K562 (cell line): Measurements from ENCODE around the gene DUOX2. TPM values are rescaled to one million over a fixed set of nuclear protein-coding genes. Genes with fewer than 3 reads are reported as not detected.

Experiments
- ATAC-seq: fragments of 200-7000 bp; cut with Tn5 transposase; 3 replicates; pipeline ENCODE4 v1.9.1; 2020; ENCODE audit warnings: moderate library complexity
- BruUV-seq: library from RNA; stranded (reverse); fragments of 400-500 nt; replicated peaks from 2 replicates; lab custom pipeline; 2021; lab: Mats Ljungman, UMichigan
- CTCF ChIA-PET: fragments of 300-600 bp; formaldehyde crosslinking; extraction: SDS; loops from one replicate; lab custom pipeline; 2021; ENCODE audit warnings: low intra/inter-chr PET ratio; lab: Yijun Ruan, JAX
- POLR2A ChIA-PET: fragments of 300-600, 350-650 bp; sonication (Branson Sonifier 250); formaldehyde crosslinking; extraction: SDS; loops from one replicate; lab custom pipeline; 2021; ENCODE audit warnings: antibody characterized with exemption, inconsistent platforms; lab: Yijun Ruan, JAX
- DNase-seq, 4 experiments: peaks; one replicate each; pipeline versions ENCODE4 v3.0.0 to v3.0.0-alpha.2; 2011 to 2018; ENCODE audit warnings: low spot score in 3 of 4, mixed read lengths in 3 of 4; ENCODE audit errors: extremely low read depth in 1 of 4
- FAIRE-seq: peaks from 2 replicates; lab custom pipeline; 2011; peaks lifted over from hg19 to GRCh38; lab: Jason Lieb, UNC
- H2AFZ ChIP-seq: 2 replicates; pipeline ENCODE4 v1.6.0; 2011; ENCODE audit warnings: low read depth, low read length, control low read depth, inconsistent platforms
- H3K27ac ChIP-seq: fragments of 200-600 bp; 3 replicates; pipeline ENCODE4 v1.8.0; 2011; ENCODE audit warnings: low read depth, mild to moderate bottlenecking, control low read depth, inconsistent platforms, low read length, moderate library complexity, mixed read lengths; ENCODE audit errors: extremely low read depth
- H3K27me3 ChIP-seq, 2 experiments: fragments of 300-600 bp in 1 of 2; 2 replicates in 1 of 2; 3 replicates in 1 of 2; pipeline versions ENCODE4 v1.6.0 to v1.8.0; 2011; ENCODE audit warnings: inconsistent platforms in 2 of 2, low read length in 2 of 2, mild to moderate bottlenecking in 1 of 2, mixed read lengths in 1 of 2, moderate library complexity in 1 of 2; ENCODE audit not compliant: control insufficient read depth in 2 of 2, insufficient read depth in 2 of 2
- H3K36me3 ChIP-seq: fragments of 300-600 bp; 3 replicates; pipeline ENCODE4 v1.8.0; 2011; ENCODE audit warnings: mild to moderate bottlenecking, low read length, inconsistent platforms; ENCODE audit not compliant: control insufficient read depth, insufficient read depth
- H3K4me1 ChIP-seq, 2 experiments: fragments of 200-600 bp in 1 of 2; replicated peaks in 1 of 2; 2 replicates in 1 of 2; 3 replicates in 1 of 2; pipeline versions ENCODE4 v1.5.1 to v1.8.0; 2011; ENCODE audit warnings: inconsistent platforms in 2 of 2, low read length in 2 of 2, mild to moderate bottlenecking in 1 of 2, mixed read lengths in 1 of 2, moderate library complexity in 1 of 2; ENCODE audit not compliant: control insufficient read depth in 2 of 2, insufficient read depth in 2 of 2
- H3K4me2 ChIP-seq: 2 replicates; pipeline ENCODE4 v1.6.1; 2011; ENCODE audit warnings: low read length, control low read depth, inconsistent platforms, mixed read lengths; ENCODE audit not compliant: insufficient read depth
- H3K4me3 ChIP-seq: fragments of 200-600 bp; sonication (generic), shearing (Covaris generic); 2 replicates; pipeline ENCODE4 v1.5.1; 2016; ENCODE audit warnings: control low read depth, inconsistent platforms
- H3K79me2 ChIP-seq: fragments of 200-600 bp; 3 replicates; pipeline ENCODE4 v1.8.0; 2011; ENCODE audit warnings: low read length, inconsistent platforms; ENCODE audit not compliant: control insufficient read depth, insufficient read depth
- H3K9ac ChIP-seq, 2 experiments: 2 replicates each; pipeline versions ENCODE4 v1.6.0 to v1.6.1; 2011; ENCODE audit warnings: low read depth in 2 of 2, low read length in 2 of 2, control low read depth in 1 of 2, inconsistent platforms in 1 of 2, mild to moderate bottlenecking in 1 of 2, mixed read lengths in 1 of 2; ENCODE audit not compliant: insufficient read depth in 1 of 2
- H3K9me1 ChIP-seq: one replicate; pipeline ENCODE4 v1.6.0; 2011; ENCODE audit warnings: inconsistent platforms, mild to moderate bottlenecking, low read length, moderate library complexity; ENCODE audit not compliant: control insufficient read depth, insufficient read depth
- H3K9me3 ChIP-seq: replicated peaks from 2 replicates; pipeline ENCODE4 v1.5.1; 2011; ENCODE audit warnings: low read depth, low read length, inconsistent platforms; ENCODE audit not compliant: control insufficient read depth, insufficient read depth
- H4K20me1 ChIP-seq: replicated peaks from 2 replicates; pipeline ENCODE4 v1.6.1; 2011; ENCODE audit warnings: low read length, inconsistent platforms, mixed read lengths; ENCODE audit not compliant: control insufficient read depth, insufficient read depth
- DDX20 ChIP-seq: fragments of 450-650 bp; IDR thresholded peaks from 2 replicates; pipeline ENCODE4 v1.6.1; 2016; ENCODE audit warnings: missing genetic modification characterization, low read depth, mild to moderate bottlenecking, missing compliant biosample characterization, moderate library complexity
- PRDM10 ChIP-seq: fragments of 450-650 bp; IDR thresholded peaks from 2 replicates; pipeline ENCODE4 v1.6.1; 2018; ENCODE audit not compliant: partially characterized antibody
- XRCC3 ChIP-seq: fragments of 450-650 bp; IDR thresholded peaks from 2 replicates; pipeline ENCODE4 v1.6.1; 2017; ENCODE audit warnings: mild to moderate bottlenecking, moderate library complexity
- WGBS: fragments of 100-300 bp; shearing (Covaris generic); methylation state at CpG from one replicate; pipeline ENCODE4 v1.1.6; 2016; ENCODE audit warnings: low coverage, mixed read lengths; ENCODE audit not compliant: insufficient coverage; ENCODE audit errors: missing lambda C conversion rate; 5-methylcytosine and 5-hydroxymethylcytosine counted together
- in situ Hi-C: fragments of 300-500 bp; cut with MboI; formaldehyde crosslinking; loops from 4 replicates; pipeline ENCODE4 v1.15.0; 2018; ENCODE audit warnings: inconsistent platforms, mixed read lengths
- intact Hi-C: fragments of 100-400 bp; cut with micrococcal nuclease; formaldehyde crosslinking; loops from 2 replicates; pipeline ENCODE4 v1.14.2; 2022
- polyA plus RNA-seq, 8 experiments: library from polyadenylated mRNA; depleted of rRNA in 4 of 8; stranded (reverse) in 5 of 8; unstranded in 3 of 8; fragments of >200 nt; fragmentation: Nextera tagmentation in 2 of 8; fragmentation: Illumina TruSeq in 1 of 8; extraction: Ambion mirVana in 2 of 8; extraction: Trizol in 1 of 8; gene quantifications; 2 replicates each; pipeline versions ENCODE4 v1.2.1 to v1.2.3, GENCODE V29; 2011 to 2014; ENCODE audit warnings: inconsistent platforms in 1 of 8, missing spikeins in 1 of 8
- total RNA-seq, 7 experiments: library from RNA; depleted of rRNA in 6 of 7; stranded (reverse); fragments of >200 nt in 6 of 7; fragmentation: Illumina TruSeq in 2 of 7; extraction: Trizol in 2 of 7; gene quantifications; 2 replicates each; pipeline versions ENCODE4 v1.2.1 to v1.2.3, GENCODE V29; 2011 to 2021; ENCODE audit warnings: low replicate concordance in 1 of 7
- TF ChIP-seq, protein P1 (sequence below), 2 experiments: fragments of 150-350 bp in 1 of 2; IDR thresholded peaks; 2 replicates each; pipeline ENCODE4 v1.6.1; 2012 to 2016; ENCODE audit warnings: low read depth in 2 of 2, low read length in 2 of 2, mild to moderate bottlenecking in 1 of 2, moderate library complexity in 1 of 2
- TF ChIP-seq, protein P2 (sequence below): fragments of 450-650 bp; IDR thresholded peaks from 2 replicates; pipeline ENCODE4 v1.6.1; 2016; ENCODE audit warnings: antibody characterized with exemption

Gene DUOX2
- total and polyA plus RNA-seq, 9 of the 15 experiments (the other 6 are each of a cell fraction or from before 2014, with no cell fraction given): 0.01 to 0.03 (median 0.02) TPM; not detected in 6

DNA sequence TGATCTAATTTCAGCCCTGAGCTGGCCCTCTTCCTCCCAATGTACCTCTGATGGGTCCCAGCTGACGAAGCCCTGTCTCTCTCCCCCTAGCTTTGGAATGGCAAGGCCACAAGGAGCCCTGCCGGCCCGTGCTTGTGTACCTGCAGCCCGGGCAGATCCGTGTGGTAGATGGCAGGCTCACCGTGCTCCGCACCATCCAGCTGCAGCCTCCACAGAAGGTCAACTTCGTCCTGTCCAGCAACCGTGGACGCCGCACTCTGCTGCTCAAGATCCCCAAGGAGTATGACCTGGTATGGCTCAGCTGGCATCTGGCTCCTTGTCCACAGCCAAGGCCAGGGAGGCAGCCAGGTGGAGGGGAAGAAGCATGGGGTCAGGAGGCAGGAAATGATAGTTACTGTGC lies 30.0 kb upstream of the DUOX2 start:
- CTCF ChIA-PET: no interaction called here
- no TSS peak for BruUV-seq

More for the DNA sequence above, 30.0 kb upstream of the DUOX2 start:
- H3K27ac ChIP-seq: no peak overlapping the region
- POLR2A ChIA-PET: no interaction called here
- no peaks in the 10 kb centered on the region for H3K9me1 ChIP-seq
- H2AFZ ChIP-seq: no peak overlapping the region
- no peaks in the 10 kb centered on the region for H3K9me3 ChIP-seq
- FAIRE-seq (no peak), ATAC-seq (no peak), DNase-seq (no peak)
- H3K9ac ChIP-seq: peak overlapping the region in 1 of 2 experiments; percentile 78; a peak in 2 of 4 replicates
- H4K20me1 ChIP-seq: peaks cover 3% of the 10 kb centered on the region; the same call in 1 of the 2 replicates
- peaks cover 0 to 8% of the 10 kb centered on the region in 2 experiments; a peak in 2 of 5 replicates for H3K4me1 ChIP-seq
- H3K27me3 ChIP-seq: peaks cover 16 to 41% of the 10 kb centered on the region in 2 experiments
- H3K4me3 ChIP-seq: no peak overlapping the region
- no peak overlapping the region for H3K4me2 ChIP-seq
- no peaks in the 10 kb centered on the region for H3K79me2 ChIP-seq
- no peaks in the 10 kb centered on the region for H3K36me3 ChIP-seq
- TF ChIP-seq, protein P1, sequence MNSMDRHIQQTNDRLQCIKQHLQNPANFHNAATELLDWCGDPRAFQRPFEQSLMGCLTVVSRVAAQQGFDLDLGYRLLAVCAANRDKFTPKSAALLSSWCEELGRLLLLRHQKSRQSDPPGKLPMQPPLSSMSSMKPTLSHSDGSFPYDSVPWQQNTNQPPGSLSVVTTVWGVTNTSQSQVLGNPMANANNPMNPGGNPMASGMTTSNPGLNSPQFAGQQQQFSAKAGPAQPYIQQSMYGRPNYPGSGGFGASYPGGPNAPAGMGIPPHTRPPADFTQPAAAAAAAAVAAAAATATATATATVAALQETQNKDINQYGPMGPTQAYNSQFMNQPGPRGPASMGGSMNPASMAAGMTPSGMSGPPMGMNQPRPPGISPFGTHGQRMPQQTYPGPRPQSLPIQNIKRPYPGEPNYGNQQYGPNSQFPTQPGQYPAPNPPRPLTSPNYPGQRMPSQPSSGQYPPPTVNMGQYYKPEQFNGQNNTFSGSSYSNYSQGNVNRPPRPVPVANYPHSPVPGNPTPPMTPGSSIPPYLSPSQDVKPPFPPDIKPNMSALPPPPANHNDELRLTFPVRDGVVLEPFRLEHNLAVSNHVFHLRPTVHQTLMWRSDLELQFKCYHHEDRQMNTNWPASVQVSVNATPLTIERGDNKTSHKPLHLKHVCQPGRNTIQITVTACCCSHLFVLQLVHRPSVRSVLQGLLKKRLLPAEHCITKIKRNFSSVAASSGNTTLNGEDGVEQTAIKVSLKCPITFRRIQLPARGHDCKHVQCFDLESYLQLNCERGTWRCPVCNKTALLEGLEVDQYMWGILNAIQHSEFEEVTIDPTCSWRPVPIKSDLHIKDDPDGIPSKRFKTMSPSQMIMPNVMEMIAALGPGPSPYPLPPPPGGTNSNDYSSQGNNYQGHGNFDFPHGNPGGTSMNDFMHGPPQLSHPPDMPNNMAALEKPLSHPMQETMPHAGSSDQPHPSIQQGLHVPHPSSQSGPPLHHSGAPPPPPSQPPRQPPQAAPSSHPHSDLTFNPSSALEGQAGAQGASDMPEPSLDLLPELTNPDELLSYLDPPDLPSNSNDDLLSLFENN (IDR thresholded peaks at IDR 0.05; ENCODE audit: low read depth in 2 of 2, low read length in 2 of 2): no peak
- no peak for TF ChIP-seq DDX20
- no peak for TF ChIP-seq XRCC3
- TF ChIP-seq, protein P2, sequence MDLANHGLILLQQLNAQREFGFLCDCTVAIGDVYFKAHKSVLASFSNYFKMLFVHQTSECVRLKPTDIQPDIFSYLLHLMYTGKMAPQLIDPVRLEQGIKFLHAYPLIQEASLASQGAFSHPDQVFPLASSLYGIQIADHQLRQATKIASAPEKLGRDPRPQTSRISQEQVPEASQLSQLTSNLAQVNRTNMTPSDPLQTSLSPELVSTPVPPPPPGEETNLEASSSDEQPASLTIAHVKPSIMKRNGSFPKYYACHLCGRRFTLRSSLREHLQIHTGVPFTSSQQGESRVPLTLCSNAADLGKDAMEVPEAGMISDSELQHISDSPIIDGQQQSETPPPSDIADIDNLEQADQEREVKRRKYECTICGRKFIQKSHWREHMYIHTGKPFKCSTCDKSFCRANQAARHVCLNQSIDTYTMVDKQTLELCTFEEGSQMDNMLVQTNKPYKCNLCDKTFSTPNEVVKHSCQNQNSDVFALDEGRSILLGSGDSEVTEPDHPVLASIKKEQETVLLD: no peak
- TF ChIP-seq PRDM10: no peak
- WGBS: 6% methylated on average over 11 of the region's 11 CpGs
- intact Hi-C loops (no loop called here), in situ Hi-C loops (no loop called here)
